Right hindlimb (tissue), 1 donor: ENCODE measurements around the gene BATF2.
A peak's percentile ranks its signal among the peaks of the same experiment; 100 is the strongest.
"Not testable (repeated sequence)": the region's sequence is repeated elsewhere in the genome, so short reads cannot be mapped to it uniquely, and the experiment has no call there.

ENCODE experiments used
- DNase-seq: peaks from one replicate; pipeline ENCODE4 v3.0.0-alpha.2; 2018

Gene BATF2

GRCh38 chr11:64996710-64997380, at the start of gene BATF2:
BATF2 (minus strand) TSS chr11:64996971; CDS start chr11:64996914, 57 bp downstream.
- peak; percentile 66 for DNase-seq

GRCh38 chr11:65045728-65046127, 49.0 kb upstream of the BATF2 start:
- DNase-seq: no peak

GRCh38 chr11:65045061-65045460, 48.3 kb upstream of the BATF2 start:
- no peak for DNase-seq

GRCh38 chr11:65043881-65044501, 47.2 kb upstream of the BATF2 start:
- DNase-seq: peak; percentile 41

- DNase-seq: no peak
These were observed 46.1 kb upstream of the BATF2 start for GRCh38 chr11:65042891-65043290.

- DNase-seq: peak; percentile 94
These were observed 44.3 kb upstream of the BATF2 start, which contains the start of gene SAC3D1 for GRCh38 chr11:65040847-65041622. SAC3D1 (plus strand) TSS chr11:65041210; CDS start chr11:65041293, 83 bp downstream.

GRCh38 chr11:65040520-65040846, 43.7 kb upstream of the BATF2 start:
- no peak for DNase-seq

- no peak for DNase-seq
These were observed 40.2 kb upstream of the BATF2 start for GRCh38 chr11:65036931-65037330.

GRCh38 chr11:65035579-65035978, 38.8 kb upstream of the BATF2 start:
- DNase-seq: no peak

GRCh38 chr11:65034423-65034822, 37.7 kb upstream of the BATF2 start:
- no peak for DNase-seq

- no peak for DNase-seq
These were observed 35.4 kb upstream of the BATF2 start for GRCh38 chr11:65032216-65032615.

GRCh38 chr11:65027213-65028067, 30.7 kb upstream of the BATF2 start, which contains the start of gene SNX15:
SNX15 (plus strand) TSS chr11:65027439; CDS start chr11:65027538, 99 bp downstream.
- DNase-seq: peak; percentile 96

GRCh38 chr11:65026810-65027209, 30.0 kb upstream of the BATF2 start:
- no peak for DNase-seq

GRCh38 chr11:65023502-65023901, 26.7 kb upstream of the BATF2 start:
- DNase-seq: not testable (repeated sequence)

- no peak for DNase-seq
These were observed 24.7 kb upstream of the BATF2 start for GRCh38 chr11:65021509-65021908.

GRCh38 chr11:65021003-65021402, 24.2 kb upstream of the BATF2 start:
- no peak for DNase-seq

GRCh38 chr11:65019824-65020223, 23.1 kb upstream of the BATF2 start:
- no peak for DNase-seq

GRCh38 chr11:65017937-65018336, 21.2 kb upstream of the BATF2 start:
- DNase-seq: no peak

- no peak for DNase-seq
These were observed 19.9 kb upstream of the BATF2 start for GRCh38 chr11:65016705-65017104.

GRCh38 chr11:65014726-65015227, 18.0 kb upstream of the BATF2 start:
- DNase-seq: no peak

GRCh38 chr11:65013888-65014725, 17.3 kb upstream of the BATF2 start, which contains the start of gene ARL2:
ARL2 (plus strand) TSS chr11:65014160; CDS start chr11:65014208, 48 bp downstream.
- DNase-seq: peak; percentile 96
